ENCODE data around the gene STATH.

DNA sequence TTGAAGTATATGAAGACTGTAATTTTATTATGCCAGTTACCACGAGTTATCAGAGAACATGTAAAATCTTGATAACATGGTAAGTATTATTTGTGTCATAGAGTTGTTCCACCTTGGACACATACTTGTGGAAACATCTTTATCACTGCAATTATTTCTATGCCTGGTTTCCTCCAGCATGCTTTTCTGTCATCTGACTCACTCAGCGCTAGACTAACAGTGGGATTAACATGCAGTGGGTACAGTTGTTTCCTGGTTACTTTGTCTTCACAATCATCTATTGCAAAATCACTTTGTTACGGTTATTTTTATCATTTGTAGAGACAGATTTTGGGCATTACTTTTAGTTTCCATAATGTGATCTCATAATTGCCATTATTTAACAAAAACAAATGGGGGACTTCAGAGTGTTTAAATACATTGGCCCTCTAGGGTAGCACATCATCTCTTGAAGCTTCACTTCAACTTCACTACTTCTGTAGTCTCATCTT, at the start of gene STATH:
- no peak for TF ChIP-seq EZH2 (IDR thresholded peaks at IDR 0.05; ENCODE audit: borderline replicate concordance, low read length)
- TF ChIP-seq, protein P1, sequence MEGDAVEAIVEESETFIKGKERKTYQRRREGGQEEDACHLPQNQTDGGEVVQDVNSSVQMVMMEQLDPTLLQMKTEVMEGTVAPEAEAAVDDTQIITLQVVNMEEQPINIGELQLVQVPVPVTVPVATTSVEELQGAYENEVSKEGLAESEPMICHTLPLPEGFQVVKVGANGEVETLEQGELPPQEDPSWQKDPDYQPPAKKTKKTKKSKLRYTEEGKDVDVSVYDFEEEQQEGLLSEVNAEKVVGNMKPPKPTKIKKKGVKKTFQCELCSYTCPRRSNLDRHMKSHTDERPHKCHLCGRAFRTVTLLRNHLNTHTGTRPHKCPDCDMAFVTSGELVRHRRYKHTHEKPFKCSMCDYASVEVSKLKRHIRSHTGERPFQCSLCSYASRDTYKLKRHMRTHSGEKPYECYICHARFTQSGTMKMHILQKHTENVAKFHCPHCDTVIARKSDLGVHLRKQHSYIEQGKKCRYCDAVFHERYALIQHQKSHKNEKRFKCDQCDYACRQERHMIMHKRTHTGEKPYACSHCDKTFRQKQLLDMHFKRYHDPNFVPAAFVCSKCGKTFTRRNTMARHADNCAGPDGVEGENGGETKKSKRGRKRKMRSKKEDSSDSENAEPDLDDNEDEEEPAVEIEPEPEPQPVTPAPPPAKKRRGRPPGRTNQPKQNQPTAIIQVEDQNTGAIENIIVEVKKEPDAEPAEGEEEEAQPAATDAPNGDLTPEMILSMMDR (IDR thresholded peaks at IDR 0.05; ENCODE audit: low read length) = no peak
